IPS DF 19.7 (cell line): ENCODE measurements around the gene SCN1A.
"Not testable (repeated sequence)": the region's sequence is repeated elsewhere in the genome, so short reads cannot be mapped to it uniquely, and the experiment has no call there.

Experiments used
- DNase-seq: peaks from one replicate; pipeline ENCODE4 v3.0.0-alpha.2; 2013; ENCODE audit warnings: low read depth, low spot score

SCN1A gene

GRCh38 chr2:166127217-166128155, at the start of gene SCN1A:
Gene SCN1A, minus strand, starts transcription at chr2:166128020. Its CDS starts 54,399 bp downstream, at chr2:166073621.
- DNase-seq: no peak

- DNase-seq: no peak
Measured at GRCh38 chr2:166173263-166173662, 45.4 kb upstream of the SCN1A start.

- no peak for DNase-seq
Measured at GRCh38 chr2:166171216-166171615, 43.4 kb upstream of the SCN1A start.

- DNase-seq: no peak
Measured at GRCh38 chr2:166170356-166170755, 42.5 kb upstream of the SCN1A start.

GRCh38 chr2:166167449-166167848, 39.6 kb upstream of the SCN1A start:
- DNase-seq: no peak

- DNase-seq: no peak
Measured at GRCh38 chr2:166163775-166164174, 36.0 kb upstream of the SCN1A start.

GRCh38 chr2:166158546-166158945, 30.7 kb upstream of the SCN1A start:
- no peak for DNase-seq

- no peak for DNase-seq
Measured at GRCh38 chr2:166157578-166157977, 29.8 kb upstream of the SCN1A start.

GRCh38 chr2:166156985-166157490, 29.2 kb upstream of the SCN1A start:
- DNase-seq: no peak

GRCh38 chr2:166155589-166155988, 27.8 kb upstream of the SCN1A start:
- no peak for DNase-seq

GRCh38 chr2:166154685-166155338, 27.0 kb upstream of the SCN1A start:
- no peak for DNase-seq

- DNase-seq: no peak
Measured at GRCh38 chr2:166152064-166152463, 24.2 kb upstream of the SCN1A start.

GRCh38 chr2:166148500-166149400, 20.9 kb upstream of the SCN1A start:
- DNase-seq: no peak

- DNase-seq: no peak
Measured at GRCh38 chr2:166147883-166148282, 20.1 kb upstream of the SCN1A start.

GRCh38 chr2:166144071-166144470, 16.3 kb upstream of the SCN1A start:
- DNase-seq: no peak

- DNase-seq: no peak
Measured at GRCh38 chr2:166140932-166141331, 13.1 kb upstream of the SCN1A start.

- no peak for DNase-seq
Measured at GRCh38 chr2:166140475-166140874, 12.7 kb upstream of the SCN1A start.

- DNase-seq: not testable (repeated sequence)
Measured at GRCh38 chr2:166139479-166139878, 11.7 kb upstream of the SCN1A start.

GRCh38 chr2:166138667-166139066, 10.8 kb upstream of the SCN1A start:
- DNase-seq: no peak

- DNase-seq: no peak
Measured at GRCh38 chr2:166138144-166138543, 10.3 kb upstream of the SCN1A start.

GRCh38 chr2:166137331-166137730, 9.5 kb upstream of the SCN1A start:
- DNase-seq: no peak

- DNase-seq: no peak
Measured at GRCh38 chr2:166135849-166136258, 8.0 kb upstream of the SCN1A start.
